Middle frontal gyrus (tissue), 1 donor: Measurements from ENCODE around the gene GJA3.

Source experiments
- DNase-seq: peaks from one replicate; pipeline ENCODE4 v3.0.0-alpha.2; 2015; ENCODE audit warnings: low spot score; ENCODE audit errors: extremely low spot score

GJA3 gene

DNA sequence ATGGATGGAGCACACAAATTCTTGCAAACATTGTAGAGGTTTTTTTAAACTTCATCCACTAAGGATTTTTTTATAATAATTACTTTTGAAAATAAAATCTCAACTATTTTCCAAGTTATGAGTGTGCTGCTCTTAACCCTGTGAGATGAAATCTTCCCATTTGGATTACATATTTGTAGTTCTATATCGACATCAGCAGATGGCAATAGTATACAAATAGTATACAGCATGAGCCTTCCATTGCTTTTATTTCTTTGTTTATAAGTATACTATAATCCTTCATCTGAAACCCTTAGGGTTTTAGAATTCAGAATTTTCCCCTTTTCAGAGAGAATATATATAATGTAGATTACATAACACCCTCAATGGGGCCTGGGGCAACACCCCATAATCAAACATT lies 70.5 kb downstream of the GJA3 start:
- no peak for DNase-seq
